ENCODE data around the gene FURIN.
"Not testable (repeated sequence)": the region's sequence is repeated elsewhere in the genome, so short reads cannot be mapped to it uniquely, and the experiment has no call there.

FURIN gene

DNA sequence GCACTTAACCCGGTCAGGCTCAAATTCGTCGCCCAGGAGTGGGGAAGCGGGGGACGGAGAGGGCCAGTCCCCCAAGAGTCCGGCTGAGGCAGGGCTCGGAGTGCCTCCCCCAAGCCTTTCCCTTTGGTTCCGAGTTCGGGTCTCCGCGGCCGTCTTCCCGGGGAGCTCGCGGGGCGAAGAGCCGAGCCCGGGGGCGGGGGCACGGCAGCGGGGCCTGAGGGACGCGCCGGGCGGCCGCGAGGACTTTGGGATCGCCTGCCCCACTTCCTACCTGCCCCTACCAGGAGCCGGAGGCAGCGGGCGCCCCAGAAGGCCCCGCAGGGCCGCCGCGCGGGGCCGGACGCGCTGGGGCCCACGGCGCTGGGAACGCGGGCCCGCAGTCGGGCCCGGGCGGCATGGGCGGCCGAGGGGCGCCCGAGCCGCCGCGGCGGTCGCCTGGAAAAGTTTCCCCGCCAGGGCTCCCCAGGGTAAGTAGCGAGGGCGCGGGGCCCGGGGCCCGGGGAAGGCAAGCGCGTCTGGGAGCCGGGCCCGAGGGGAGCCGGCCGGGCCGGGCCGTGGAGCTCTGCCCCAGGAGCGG lies 2.8 kb downstream of the FURIN start:
- DNase-seq, result no peak

DNA sequence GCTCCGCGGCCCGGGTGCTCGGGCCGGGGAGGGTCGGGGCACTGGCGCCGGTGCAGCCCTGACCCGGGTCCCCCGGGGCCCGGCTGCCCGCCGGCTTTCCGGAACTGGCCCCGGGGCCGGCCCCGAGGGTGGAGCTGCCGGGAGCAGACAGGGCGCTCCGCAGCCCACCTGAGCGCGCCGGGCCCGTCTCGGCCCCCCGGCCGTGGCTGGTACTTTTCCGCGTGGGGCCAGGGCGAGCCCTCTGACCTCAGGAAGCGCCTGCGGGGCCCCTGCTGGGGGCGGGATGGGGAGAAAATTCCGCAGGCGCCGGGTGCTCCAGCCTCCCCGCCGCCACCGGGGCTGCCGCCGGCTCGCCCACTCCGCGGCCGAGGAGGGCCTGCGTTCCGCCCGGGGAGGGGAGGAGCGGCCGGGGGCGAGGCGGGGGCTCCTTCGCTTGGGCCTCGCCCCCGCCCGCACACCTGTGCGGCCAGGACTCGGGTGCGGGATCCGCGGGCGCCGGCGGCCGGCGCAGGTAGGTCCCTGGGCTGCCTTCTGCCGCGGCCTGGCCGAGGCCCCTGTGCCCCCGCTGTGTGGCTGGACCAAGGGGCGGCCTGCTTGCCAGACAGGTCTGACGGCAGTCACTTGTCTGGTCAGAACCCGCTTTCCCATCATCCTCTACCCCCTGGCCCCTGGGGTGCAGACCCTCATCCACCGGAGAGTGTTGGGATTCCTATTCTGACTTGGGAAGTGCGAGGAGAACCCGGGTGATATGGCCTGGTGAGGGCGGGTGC lies 3.5 kb downstream of the FURIN start:
- DNase-seq, result peak; percentile 62

DNA sequence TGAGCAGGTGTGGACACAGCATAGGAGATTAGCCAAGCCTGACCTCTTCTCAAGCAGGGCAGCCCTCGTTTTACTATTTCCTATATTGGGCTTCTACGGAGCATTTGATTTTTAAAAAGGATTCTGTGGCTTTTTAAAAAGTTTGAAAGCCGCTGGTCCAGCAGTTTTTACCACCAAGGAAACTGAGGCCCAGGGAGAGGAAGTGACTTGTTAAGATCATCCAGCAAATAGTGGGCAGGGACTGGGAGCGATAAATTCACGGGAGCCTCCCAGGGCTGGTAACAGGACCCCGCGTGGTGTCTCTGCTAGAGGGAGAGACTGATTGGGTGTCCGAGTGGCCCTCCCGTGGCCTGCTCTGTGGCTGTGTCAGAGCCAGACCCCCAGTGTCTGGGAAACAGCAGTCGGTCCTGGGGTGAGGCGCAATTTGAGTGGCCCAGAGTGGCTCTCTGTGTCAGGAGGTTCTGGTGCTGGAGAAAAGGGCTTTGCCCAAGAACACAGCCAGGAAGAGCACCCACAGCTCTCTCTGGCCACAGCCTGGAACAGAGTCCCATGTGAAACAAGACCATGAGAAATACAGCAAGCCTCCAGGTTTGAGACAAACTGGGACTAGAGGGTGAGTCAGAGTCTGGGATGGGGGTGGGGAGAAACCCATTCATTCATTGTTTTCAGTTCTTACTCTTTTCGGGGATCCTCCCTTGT lies 4.2 kb downstream of the FURIN start:
- DNase-seq, result peak; percentile 40

DNA sequence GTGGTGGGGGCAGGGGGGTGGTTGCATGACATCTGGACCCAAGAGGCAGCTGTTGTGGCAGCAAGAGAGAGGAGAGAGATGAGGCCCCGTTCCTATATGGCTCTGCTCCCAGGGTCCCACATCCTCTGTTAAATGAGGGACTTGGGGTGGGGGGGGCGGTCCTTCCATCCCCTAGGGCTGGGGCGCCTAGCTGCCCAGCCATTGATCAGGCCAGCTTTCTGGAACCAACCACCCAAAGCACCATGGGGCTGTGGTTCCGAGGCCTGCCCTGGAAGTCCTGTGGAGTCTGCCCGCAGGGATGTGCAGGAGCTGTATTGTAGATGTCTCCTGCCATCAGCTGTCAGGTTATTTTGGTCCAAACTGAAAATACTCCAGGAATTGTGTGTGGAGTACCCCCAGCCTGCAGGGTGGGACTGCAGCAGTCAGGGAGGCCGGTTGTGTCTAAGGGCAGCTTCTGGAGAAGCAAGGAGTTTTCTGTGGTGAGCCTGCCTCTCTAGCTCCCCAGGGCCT lies 5.2 kb downstream of the FURIN start:
- DNase-seq, result no peak

DNA sequence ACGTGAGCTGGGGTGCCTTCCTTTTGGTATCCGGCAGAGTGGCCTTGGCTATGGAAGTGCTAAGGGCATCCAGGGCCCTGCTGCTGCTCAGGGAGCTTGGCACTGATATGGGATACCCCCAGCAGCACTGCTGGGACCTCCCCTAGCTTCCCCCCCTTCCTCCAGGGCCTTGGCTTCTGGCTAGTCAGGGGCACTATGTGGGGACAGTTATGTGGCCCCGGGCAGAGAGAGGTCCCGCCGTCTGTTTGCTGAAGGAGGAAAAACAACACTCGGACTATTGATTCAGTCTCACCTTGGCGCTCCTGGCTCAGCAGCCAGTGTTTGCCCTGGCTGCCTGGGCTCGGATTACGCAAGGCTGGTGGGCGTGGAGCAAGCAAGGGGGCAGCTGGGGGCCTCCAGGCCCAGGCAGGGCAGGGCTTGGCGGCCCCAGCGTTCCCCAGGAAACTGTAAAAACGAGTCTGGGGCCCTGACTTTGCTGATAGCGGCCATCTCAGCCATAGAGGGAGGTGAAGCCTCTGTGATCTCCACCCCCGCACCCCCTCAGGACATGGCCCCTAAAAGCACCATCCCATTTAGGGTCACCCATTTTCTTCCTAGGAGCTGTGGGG lies 5.7 kb downstream of the FURIN start:
- peak; percentile 24 for DNase-seq

DNA sequence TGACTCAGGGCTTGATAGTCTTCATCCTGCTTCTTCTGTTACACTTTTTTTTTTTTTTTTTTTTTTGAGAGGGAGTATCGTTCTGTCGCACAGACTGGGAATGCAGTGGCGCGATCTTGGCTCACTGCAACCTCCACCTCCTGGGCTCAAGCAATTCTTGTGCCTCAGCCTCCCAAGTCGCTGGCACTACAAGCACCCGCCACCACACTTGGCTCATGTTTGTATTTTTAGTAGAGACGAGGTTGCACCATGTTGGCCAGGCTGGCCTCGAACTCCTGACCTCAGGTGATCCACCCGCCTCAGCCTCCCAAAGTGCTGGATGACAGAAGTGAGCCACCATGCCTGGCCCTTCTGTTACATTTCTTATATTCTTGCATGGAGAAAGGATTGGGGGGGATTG lies 6.6 kb downstream of the FURIN start:
- DNase-seq, result not testable (repeated sequence)

DNA sequence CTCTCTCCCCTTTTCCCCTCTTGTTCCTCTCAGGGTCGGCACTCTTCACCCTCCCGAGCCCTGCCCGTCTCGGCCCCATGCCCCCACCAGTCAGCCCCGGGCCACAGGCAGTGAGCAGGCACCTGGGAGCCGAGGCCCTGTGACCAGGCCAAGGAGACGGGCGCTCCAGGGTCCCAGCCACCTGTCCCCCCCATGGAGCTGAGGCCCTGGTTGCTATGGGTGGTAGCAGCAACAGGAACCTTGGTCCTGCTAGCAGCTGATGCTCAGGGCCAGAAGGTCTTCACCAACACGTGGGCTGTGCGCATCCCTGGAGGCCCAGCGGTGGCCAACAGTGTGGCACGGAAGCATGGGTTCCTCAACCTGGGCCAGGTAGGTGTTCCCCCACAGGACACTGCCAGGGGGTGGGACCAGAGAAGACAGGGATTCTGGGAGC lies 7.2 kb downstream of the FURIN start:
- no peak for DNase-seq

DNA sequence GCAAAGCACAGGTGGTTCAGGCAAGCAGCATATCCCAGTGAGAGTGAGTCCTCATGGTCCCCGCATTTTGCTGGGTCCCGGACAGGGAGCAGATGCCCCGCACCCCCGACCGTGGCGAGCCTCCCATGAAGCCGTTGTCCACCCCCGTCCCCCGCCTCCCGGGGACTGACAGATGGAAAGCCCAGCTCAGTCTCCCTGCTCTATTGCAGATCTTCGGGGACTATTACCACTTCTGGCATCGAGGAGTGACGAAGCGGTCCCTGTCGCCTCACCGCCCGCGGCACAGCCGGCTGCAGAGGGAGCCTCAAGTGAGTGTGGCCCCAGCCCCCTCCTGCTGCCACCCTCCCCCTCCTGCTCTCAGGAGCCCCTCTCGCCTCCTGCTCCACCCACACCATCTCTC lies 7.7 kb downstream of the FURIN start:
- no peak for DNase-seq

DNA sequence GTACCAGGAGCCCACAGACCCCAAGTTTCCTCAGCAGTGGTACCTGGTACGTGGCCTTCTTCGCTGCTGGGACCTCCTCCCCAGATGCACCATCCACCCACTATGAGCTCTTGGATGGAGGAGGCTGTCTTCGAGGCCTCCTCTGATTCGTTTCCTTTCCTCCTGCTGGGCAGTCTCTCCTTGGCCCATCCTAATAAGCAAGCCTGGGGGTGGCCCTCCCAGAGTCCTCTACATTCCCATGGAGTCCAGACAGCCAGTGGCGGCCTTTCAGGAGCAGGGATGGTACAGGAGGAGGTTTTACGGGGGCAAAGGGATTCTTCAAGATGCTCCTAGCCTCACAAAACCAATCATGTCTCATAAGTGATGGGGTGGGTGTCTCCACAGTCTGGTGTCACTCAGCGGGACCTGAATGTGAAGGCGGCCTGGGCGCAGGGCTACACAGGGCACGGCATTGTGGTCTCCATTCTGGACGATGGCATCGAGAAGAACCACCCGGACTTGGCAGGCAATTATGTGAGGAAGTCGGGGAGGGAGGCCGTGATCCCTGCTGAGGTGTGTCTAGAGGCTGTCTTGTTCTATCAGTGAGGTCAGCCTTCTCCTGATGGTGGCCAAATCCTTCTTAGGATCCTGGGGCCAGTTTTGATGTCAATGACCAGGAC lies 8.3 kb downstream of the FURIN start:
- DNase-seq, result no peak

DNA sequence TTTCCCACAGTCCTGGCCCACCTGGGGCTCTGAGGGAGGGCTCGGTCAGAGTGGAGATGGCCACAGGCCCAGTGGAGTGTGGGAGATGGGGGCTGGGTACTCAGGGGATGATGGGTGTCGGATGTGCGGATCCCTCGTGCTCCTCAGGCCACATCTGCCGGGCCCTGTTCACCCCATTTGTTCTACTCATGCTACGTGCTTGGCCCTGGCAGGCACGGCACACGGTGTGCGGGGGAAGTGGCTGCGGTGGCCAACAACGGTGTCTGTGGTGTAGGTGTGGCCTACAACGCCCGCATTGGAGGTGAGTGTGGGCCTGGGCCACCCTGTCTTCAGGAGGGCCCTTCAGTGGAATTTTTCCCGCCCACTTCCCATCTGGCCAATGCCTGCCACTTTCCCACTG lies 8.9 kb downstream of the FURIN start:
- DNase-seq, result no peak

DNA sequence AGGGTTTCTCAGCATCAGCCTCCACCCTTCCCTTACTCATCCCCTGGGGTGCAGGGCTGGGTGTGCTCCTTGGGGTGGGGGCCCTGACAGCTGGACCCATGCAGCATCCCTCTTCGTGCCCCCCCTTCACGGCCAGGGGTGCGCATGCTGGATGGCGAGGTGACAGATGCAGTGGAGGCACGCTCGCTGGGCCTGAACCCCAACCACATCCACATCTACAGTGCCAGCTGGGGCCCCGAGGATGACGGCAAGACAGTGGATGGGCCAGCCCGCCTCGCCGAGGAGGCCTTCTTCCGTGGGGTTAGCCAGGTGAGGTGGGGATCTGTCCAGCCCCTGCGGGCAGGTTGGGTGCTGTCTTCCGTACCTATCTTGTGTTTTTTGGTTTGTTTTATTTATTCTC lies 9.6 kb downstream of the FURIN start:
- DNase-seq, result no peak

DNA sequence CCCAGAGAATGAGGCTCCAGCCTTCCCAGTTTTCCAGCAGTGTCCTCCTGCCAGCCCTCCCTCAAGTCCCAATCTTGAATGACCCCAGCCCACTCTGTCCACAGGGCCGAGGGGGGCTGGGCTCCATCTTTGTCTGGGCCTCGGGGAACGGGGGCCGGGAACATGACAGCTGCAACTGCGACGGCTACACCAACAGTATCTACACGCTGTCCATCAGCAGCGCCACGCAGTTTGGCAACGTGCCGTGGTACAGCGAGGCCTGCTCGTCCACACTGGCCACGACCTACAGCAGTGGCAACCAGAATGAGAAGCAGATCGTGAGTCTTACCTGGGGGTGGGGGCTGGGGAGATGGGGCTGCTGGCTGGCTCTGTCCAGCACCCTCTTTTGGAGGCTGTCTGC lies 10.3 kb downstream of the FURIN start:
- no peak for DNase-seq

DNA sequence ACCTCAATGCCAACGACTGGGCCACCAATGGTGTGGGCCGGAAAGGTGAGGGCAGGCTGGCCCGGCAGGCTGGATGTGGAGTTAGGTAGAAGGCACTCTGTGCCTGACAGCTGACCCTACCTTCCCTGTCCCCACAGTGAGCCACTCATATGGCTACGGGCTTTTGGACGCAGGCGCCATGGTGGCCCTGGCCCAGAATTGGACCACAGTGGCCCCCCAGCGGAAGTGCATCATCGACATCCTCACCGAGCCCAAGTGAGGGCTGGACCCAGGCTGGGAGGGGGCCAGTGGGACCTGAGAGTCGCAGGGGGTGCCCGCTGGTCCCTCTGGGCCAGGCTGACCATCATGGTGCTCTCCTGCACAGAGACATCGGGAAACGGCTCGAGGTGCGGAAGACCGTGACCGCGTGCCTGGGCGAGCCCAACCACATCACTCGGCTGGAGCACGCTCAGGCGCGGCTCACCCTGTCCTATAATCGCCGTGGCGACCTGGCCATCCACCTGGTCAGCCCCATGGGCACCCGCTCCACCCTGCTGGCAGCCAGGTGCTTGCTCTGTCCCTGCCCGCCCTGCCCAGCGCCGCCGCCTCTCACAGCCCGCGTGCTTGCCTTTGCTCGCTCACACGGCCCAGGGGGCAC lies 11.5 kb downstream of the FURIN start:
- DNase-seq, result no peak

DNA sequence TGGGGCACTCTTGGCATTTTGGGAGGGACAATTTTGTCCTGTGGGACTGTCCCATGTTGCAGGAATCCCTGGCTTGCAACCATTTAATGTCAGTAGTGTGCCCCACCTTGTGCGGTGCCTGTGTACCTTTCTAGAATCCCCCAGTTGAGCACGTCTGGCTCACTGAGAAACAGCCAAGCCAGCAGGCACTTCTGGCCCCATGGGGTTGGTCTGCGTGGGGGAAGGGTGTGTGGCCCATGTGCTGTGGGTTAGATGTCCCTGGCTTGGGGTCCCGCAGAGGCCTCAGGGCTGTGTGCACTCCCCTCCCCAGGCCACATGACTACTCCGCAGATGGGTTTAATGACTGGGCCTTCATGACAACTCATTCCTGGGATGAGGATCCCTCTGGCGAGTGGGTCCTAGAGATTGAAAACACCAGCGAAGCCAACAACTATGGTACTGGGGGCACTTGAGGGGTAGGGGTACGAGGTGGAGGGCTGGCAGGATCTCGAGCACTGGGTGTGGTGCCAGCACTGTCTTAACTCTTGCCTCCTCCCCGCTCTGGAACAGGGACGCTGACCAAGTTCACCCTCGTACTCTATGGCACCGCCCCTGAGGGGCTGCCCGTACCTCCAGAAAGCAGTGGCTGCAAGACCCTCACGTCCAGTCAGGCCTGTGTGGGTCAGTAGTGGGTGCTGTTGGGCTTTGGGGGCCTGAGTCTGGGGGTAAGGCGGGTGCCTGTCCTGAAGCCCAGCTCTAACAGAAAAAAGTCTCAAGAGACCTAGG lies 12.2 kb downstream of the FURIN start:
- no peak for DNase-seq

DNA sequence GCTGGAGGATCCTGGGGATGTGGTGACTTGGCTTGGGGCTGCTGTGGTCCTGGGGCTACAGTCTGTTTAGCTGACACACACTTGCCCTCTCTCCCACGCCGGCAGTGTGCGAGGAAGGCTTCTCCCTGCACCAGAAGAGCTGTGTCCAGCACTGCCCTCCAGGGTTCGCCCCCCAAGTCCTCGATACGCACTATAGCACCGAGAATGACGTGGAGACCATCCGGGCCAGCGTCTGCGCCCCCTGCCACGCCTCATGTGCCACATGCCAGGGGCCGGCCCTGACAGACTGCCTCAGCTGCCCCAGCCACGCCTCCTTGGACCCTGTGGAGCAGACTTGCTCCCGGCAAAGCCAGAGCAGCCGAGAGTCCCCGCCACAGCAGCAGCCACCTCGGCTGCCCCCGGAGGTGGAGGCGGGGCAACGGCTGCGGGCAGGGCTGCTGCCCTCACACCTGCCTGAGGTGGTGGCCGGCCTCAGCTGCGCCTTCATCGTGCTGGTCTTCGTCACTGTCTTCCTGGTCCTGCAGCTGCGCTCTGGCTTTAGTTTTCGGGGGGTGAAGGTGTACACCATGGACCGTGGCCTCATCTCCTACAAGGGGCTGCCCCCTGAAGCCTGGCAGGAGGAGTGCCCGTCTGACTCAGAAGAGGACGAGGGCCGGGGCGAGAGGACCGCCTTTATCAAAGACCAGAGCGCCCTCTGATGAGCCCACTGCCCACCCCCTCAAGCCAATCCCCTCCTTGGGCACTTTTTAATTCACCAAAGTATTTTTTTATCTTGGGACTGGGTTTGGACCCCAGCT lies 13.0 kb downstream of the FURIN start:
- no peak for DNase-seq

DNA sequence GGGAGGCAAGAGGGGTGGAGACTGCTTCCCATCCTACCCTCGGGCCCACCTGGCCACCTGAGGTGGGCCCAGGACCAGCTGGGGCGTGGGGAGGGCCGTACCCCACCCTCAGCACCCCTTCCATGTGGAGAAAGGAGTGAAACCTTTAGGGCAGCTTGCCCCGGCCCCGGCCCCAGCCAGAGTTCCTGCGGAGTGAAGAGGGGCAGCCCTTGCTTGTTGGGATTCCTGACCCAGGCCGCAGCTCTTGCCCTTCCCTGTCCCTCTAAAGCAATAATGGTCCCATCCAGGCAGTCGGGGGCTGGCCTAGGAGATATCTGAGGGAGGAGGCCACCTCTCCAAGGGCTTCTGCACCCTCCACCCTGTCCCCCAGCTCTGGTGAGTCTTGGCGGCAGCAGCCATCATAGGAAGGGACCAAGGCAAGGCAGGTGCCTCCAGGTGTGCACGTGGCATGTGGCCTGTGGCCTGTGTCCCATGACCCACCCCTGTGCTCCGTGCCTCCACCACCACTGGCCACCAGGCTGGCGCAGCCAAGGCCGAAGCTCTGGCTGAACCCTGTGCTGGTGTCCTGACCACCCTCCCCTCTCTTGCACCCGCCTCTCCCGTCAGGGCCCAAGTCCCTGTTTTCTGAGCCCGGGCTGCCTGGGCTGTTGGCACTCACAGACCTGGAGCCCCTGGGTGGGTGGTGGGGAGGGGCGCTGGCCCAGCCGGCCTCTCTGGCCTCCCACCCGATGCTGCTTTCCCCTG lies 13.8 kb downstream of the FURIN start:
- no peak for DNase-seq

DNA sequence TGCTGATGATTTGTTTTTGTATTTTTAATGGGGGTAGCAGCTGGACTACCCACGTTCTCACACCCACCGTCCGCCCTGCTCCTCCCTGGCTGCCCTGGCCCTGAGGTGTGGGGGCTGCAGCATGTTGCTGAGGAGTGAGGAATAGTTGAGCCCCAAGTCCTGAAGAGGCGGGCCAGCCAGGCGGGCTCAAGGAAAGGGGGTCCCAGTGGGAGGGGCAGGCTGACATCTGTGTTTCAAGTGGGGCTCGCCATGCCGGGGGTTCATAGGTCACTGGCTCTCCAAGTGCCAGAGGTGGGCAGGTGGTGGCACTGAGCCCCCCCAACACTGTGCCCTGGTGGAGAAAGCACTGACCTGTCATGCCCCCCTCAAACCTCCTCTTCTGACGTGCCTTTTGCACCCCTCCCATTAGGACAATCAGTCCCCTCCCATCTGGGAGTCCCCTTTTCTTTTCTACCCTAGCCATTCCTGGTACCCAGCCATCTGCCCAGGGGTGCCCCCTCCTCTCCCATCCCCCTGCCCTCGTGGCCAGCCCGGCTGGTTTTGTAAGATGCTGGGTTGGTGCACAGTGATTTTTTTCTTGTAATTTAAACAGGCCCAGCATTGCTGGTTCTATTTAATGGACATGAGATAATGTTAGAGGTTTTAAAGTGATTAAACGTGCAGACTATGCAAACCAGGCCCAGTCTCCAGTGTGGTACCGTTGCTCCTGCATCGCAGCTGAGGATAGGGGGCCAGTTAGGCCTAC lies 14.6 kb downstream of the FURIN start:
- no peak for DNase-seq

DNA sequence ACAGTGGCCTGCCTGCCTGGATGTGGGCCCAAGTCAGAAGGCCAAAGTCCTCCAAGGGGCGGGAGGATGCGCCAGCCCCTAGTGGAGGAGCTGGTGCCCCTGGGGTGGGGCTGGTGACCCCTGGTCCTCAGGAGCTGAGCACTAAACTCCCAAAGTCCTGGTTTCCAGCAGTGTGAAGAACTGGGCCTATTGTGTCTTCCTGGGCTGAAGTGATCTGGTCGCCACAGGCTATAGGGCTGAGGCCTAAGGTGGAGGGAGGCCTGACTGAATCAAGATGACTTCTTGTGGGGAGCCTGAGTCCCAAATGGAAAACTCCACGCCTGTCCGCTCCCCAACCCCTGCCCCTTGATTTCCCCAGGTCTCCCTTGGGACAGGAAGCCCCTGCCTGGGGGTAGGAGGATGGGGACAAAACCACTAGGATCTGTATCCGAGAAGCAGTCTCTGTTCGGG lies 15.2 kb downstream of the FURIN start:
- DNase-seq, result no peak
